ENCODE measurements around the gene ATP1A1.

GRCh38 chr1:116409751-116410191, 36.7 kb downstream of the ATP1A1 start:
- no peak for TF ChIP-seq CTCF (IDR thresholded peaks at IDR 0.05)
- no peak for TF ChIP-seq EZH2 (IDR thresholded peaks at IDR 0.05; ENCODE audit: borderline replicate concordance, insufficient read depth, low read depth, low read length, poor library complexity, severe bottlenecking)
